HEK293 (cell line): Measurements from ENCODE around the gene PSMD6.

ENCODE experiments used
- CTCF ChIA-PET: fragments of 350-600 bp; formaldehyde crosslinking; extraction: SDS; loops from one replicate; lab custom pipeline; 2021; ENCODE audit warnings: antibody characterized with exemption; lab: Yijun Ruan, JAX
- POLR2A ChIA-PET: fragments of 300-600 bp; formaldehyde crosslinking; extraction: SDS; loops from one replicate; lab custom pipeline; 2020; ENCODE audit warnings: antibody characterized with exemption, inconsistent platforms; lab: Yijun Ruan, JAX
- H3K27ac ChIP-seq: fragments of 200-500 bp; sonication (Bioruptor generic); 2 replicates; pipeline ENCODE4 v1.5.1; 2014; ENCODE audit warnings: low read depth, low read length, control low read depth, inconsistent platforms; ENCODE audit errors: extremely low read depth
- H3K36me3 ChIP-seq, 2 experiments: fragments of 200-500 bp in 1 of 2; sonication (Bioruptor generic) in 1 of 2; 1 replicate in 1 of 2; 2 replicates in 1 of 2; pipeline ENCODE4 v1.5.1; 2014 to 2017; ENCODE audit warnings: inconsistent platforms in 2 of 2, low read length in 2 of 2; ENCODE audit not compliant: control insufficient read depth in 2 of 2, insufficient read depth in 1 of 2
- H3K4me1 ChIP-seq: fragments of 200-500 bp; sonication (Bioruptor generic); 2 replicates; pipeline ENCODE4 v1.5.1; 2014; ENCODE audit warnings: mild to moderate bottlenecking, low read length, inconsistent platforms; ENCODE audit not compliant: control insufficient read depth, insufficient read depth
- H3K4me3 ChIP-seq: 2 replicates; pipeline ENCODE4 v1.5.1; 2011; ENCODE audit warnings: low read depth, mild to moderate bottlenecking, control low read depth, low read length, moderate library complexity
- H3K9me3 ChIP-seq: fragments of 200-500 bp; sonication (Bioruptor generic); 2 replicates; pipeline ENCODE4 v1.5.1; 2014; ENCODE audit warnings: low read depth, low read length, inconsistent platforms; ENCODE audit not compliant: control insufficient read depth, insufficient read depth
- BCL11A ChIP-seq: fragments of 450-650 bp; formaldehyde crosslinking; IDR thresholded peaks from 2 replicates; pipeline ENCODE4 v1.5.1; 2016; ENCODE audit warnings: low read depth, missing biosample characterization, missing genetic modification characterization
- TRIM28 ChIP-seq: IDR thresholded peaks from 2 replicates; pipeline ENCODE4 v1.6.1; 2011; ENCODE audit warnings: low read length, control low read depth, borderline replicate concordance
- ZNF157 ChIP-seq: fragments of 450-650 bp; formaldehyde crosslinking; IDR thresholded peaks from 2 replicates; pipeline ENCODE4 v1.5.1; 2016; ENCODE audit warnings: missing biosample characterization, missing genetic modification characterization
- ZNF266 ChIP-seq: fragments of 450-650 bp; formaldehyde crosslinking; IDR thresholded peaks from 2 replicates; pipeline ENCODE4 v1.5.1; 2016; ENCODE audit warnings: missing biosample characterization, missing genetic modification characterization, low read depth
- ZNF350 ChIP-seq: fragments of 450-650 bp; formaldehyde crosslinking; IDR thresholded peaks from 2 replicates; pipeline ENCODE4 v1.5.0; 2017; ENCODE audit warnings: missing biosample characterization, mild to moderate bottlenecking, missing genetic modification characterization
- ZNF501 ChIP-seq: fragments of 450-650 bp; formaldehyde crosslinking; IDR thresholded peaks from 2 replicates; pipeline ENCODE4 v1.5.1; 2016; ENCODE audit warnings: missing biosample characterization, missing genetic modification characterization
- ZNF529 ChIP-seq: fragments of 450-650 bp; formaldehyde crosslinking; IDR thresholded peaks from 2 replicates; pipeline ENCODE4 v1.5.1; 2017; ENCODE audit warnings: missing genetic modification characterization, missing biosample characterization; ENCODE audit not compliant: insufficient replicate concordance
- ZNF830 ChIP-seq: fragments of 450-650 bp; IDR thresholded peaks from 2 replicates; pipeline ENCODE4 v1.5.0; 2018; ENCODE audit warnings: missing biosample characterization, missing genetic modification characterization, low read depth, mild to moderate bottlenecking, moderate library complexity
- TF ChIP-seq, protein P1 (sequence below): fragments of 450-650 bp; formaldehyde crosslinking; IDR thresholded peaks from 2 replicates; pipeline ENCODE4 v1.5.1; 2017; ENCODE audit warnings: missing biosample characterization, missing genetic modification characterization
- TF ChIP-seq, protein P2 (sequence below): fragments of 450-650 bp; formaldehyde crosslinking; IDR thresholded peaks from 2 replicates; pipeline ENCODE4 v1.5.1; 2016; ENCODE audit warnings: missing biosample characterization, missing genetic modification characterization
- TF ChIP-seq, protein P3 (sequence below): fragments of 450-650 bp; formaldehyde crosslinking; IDR thresholded peaks from 2 replicates; pipeline ENCODE4 v1.5.1; 2016; ENCODE audit warnings: missing biosample characterization, missing genetic modification characterization

Gene PSMD6

DNA sequence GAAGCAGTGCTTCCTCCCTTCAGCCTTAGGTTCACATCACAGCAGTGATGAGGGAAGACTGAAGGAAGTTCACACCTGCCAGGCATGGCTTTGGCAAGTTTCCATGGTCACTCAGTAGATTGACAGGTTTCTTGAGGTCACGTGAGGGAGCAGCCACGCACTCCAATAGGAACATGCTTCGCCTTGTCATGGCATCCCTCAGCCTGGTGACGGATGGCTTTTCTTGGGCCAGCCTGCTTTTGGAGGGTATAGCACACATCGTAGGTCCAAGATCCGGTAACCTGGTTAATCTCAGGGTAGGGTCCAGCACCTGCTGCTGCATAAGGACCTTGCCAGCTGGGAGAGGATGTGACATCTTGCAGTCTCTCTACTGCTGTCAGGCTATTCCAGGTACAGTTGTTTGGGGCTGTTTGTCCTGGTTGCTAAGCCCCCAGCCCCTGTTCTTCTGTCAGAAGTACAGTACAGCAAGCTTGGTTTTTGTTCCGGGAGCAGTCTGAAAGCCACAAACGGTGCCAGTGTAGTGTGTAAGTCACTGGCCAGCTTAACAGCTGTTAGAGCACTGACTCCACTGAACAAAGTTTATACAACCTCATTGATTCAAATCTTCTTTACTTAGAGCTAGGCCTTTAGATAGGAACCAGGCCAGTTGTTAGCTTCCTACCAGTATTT, 42.3 kb downstream of the PSMD6 start:
- POLR2A ChIA-PET = no interaction called here

DNA sequence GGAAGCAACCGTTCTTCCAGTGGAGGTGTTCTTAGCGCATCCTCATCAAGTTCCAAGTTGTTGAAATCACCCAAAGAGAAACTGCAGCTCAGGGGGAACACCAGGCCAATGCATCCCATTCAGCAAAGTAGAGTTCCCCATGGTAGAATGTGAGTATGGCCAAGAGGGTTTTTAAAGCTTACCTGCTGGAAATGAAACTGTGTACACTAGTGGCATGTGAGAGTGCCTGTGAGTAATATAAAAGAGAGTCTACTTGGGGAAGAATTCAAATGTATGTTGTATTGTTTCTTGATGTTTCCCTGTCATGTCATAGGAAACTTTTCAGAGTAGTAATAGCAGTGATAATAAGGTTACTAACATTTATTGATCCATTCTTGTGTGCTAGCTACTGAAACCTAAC, 43.3 kb downstream of the PSMD6 start:
- no peak overlapping the region for H3K4me3 ChIP-seq
- CTCF ChIA-PET = interaction anchor here (1.2 kb wide), 1 partner anchor 13 kb away, joined by 3 read pairs; no protein-coding TSS in a partner anchor
- no peak overlapping the region for H3K27ac ChIP-seq
- no peaks in the 10 kb centered on the region for H3K9me3 ChIP-seq
- peaks cover 0 to 40% of the 10 kb centered on the region in 2 experiments; a peak in 1 of 3 replicates for H3K36me3 ChIP-seq
- POLR2A ChIA-PET = no interaction called here
- TF ChIP-seq, protein P1, sequence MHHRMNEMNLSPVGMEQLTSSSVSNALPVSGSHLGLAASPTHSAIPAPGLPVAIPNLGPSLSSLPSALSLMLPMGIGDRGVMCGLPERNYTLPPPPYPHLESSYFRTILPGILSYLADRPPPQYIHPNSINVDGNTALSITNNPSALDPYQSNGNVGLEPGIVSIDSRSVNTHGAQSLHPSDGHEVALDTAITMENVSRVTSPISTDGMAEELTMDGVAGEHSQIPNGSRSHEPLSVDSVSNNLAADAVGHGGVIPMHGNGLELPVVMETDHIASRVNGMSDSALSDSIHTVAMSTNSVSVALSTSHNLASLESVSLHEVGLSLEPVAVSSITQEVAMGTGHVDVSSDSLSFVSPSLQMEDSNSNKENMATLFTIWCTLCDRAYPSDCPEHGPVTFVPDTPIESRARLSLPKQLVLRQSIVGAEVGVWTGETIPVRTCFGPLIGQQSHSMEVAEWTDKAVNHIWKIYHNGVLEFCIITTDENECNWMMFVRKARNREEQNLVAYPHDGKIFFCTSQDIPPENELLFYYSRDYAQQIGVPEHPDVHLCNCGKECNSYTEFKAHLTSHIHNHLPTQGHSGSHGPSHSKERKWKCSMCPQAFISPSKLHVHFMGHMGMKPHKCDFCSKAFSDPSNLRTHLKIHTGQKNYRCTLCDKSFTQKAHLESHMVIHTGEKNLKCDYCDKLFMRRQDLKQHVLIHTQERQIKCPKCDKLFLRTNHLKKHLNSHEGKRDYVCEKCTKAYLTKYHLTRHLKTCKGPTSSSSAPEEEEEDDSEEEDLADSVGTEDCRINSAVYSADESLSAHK = no peak
- TF ChIP-seq, protein P2, sequence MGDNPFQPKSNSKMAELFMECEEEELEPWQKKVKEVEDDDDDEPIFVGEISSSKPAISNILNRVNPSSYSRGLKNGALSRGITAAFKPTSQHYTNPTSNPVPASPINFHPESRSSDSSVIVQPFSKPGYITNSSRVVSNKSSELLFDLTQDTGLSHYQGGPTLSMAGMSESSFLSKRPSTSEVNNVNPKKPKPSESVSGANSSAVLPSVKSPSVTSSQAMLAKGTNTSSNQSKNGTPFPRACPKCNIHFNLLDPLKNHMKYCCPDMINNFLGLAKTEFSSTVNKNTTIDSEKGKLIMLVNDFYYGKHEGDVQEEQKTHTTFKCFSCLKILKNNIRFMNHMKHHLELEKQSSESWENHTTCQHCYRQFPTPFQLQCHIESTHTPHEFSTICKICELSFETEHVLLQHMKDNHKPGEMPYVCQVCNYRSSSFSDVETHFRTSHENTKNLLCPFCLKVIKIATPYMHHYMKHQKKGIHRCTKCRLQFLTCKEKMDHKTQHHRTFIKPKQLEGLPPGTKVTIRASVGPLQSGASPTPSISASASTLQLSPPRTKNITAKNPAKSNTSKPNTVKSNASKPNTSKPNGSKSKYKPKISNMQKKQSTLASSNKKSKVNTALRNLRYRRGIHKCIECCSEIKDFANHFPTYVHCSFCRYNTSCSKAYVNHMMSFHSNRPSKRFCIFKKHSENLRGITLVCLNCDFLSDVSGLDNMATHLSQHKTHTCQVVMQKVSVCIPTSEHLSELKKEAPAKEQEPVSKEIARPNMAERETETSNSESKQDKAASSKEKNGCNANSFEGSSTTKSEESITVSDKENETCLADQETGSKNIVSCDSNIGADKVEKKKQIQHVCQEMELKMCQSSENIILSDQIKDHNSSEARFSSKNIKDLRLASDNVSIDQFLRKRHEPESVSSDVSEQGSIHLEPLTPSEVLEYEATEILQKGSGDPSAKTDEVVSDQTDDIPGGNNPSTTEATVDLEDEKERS (tag by site-specific recombination) = no peak
- no peak for TF ChIP-seq ZNF350 (tag by site-specific recombination)
- no peak for TF ChIP-seq ZNF266 (tag by site-specific recombination)
- TF ChIP-seq ZNF830 (tag by site-specific recombination) = no peak
- TF ChIP-seq BCL11A (tag by site-specific recombination) = no peak
- TF ChIP-seq ZNF157 (tag by site-specific recombination) = no peak
- no peak for TF ChIP-seq ZNF529 (tag by site-specific recombination)
- H3K4me1 ChIP-seq = peaks cover 7% of the 10 kb centered on the region; the same call in 1 of the 2 replicates

More for the DNA sequence above, 42.3 kb downstream of the PSMD6 start:
- Histone ChIP-seq H3K27ac (no peak overlapping the region), H3K4me3 (no peak overlapping the region), H3K4me1 (peaks cover 5% of the 10 kb centered on the region; the same call in 1 of the 2 replicates), H3K36me3 (peaks cover 0 to 47% of the 10 kb centered on the region in 2 experiments; a peak in 1 of 3 replicates), H3K9me3 (no peaks in the 10 kb centered on the region)
- TF ChIP-seq ZNF501 = no peak
- TF ChIP-seq, protein P3, sequence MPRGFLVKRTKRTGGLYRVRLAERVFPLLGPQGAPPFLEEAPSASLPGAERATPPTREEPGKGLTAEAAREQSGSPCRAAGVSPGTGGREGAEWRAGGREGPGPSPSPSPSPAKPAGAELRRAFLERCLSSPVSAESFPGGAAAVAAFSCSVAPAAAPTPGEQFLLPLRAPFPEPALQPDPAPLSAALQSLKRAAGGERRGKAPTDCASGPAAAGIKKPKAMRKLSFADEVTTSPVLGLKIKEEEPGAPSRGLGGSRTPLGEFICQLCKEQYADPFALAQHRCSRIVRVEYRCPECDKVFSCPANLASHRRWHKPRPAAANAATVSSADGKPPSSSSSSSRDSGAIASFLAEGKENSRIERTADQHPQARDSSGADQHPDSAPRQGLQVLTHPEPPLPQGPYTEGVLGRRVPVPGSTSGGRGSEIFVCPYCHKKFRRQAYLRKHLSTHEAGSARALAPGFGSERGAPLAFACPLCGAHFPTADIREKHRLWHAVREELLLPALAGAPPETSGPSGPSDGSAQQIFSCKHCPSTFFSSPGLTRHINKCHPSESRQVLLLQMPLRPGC = no peak
- no peak for TF ChIP-seq ZNF529 (tag by site-specific recombination)
- TF ChIP-seq TRIM28 = no peak
- CTCF ChIA-PET = interaction anchor here (1.0 to 1.2 kb wide), 2 partner anchors 13 to 43 kb away, joined by 3 read pairs; partner anchors contain the start of gene PSMD6
